ENCODE data around the gene KISS1. TPM values are rescaled to one million over a fixed set of nuclear protein-coding genes. Genes with fewer than 3 reads are reported as not detected.

The KISS1 gene
- total and polyA plus RNA-seq, 2 experiments from 2014 or later: 2.0 to 12.9 TPM

DNA sequence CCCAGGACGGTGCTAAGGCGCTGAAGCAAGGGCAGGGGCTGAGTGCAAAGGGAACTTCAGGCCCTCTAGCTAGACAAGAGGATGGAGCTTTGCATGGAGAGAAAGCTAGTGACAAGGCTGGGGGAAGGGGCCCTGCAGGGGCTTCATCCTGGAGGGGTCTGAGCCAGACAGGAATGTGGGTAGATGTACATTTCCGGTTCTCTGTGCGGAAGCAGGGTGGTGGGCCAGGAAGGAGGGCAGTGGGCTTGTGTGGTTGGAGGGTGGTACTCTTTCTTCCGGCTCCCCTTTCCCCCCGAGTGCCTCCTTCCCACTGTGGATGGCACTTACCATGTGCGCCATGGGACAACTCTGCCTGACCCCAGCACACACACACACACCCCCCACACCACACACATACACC, 1.5 kb downstream of the KISS1 start:
- H3K9me3 ChIP-seq (ENCODE audit: low read depth): no peaks in the 10 kb centered on the region
- no peaks in the 10 kb centered on the region for H3K27me3 ChIP-seq
- TF ChIP-seq EZH2 (IDR thresholded peaks at IDR 0.05; ENCODE audit: borderline replicate concordance) (no peak), EZH2phosphoT487 (IDR thresholded peaks at IDR 0.05; ENCODE audit: low read depth, severe bottlenecking, unreplicated experiment) (no peak)
- TF ChIP-seq, protein P1, sequence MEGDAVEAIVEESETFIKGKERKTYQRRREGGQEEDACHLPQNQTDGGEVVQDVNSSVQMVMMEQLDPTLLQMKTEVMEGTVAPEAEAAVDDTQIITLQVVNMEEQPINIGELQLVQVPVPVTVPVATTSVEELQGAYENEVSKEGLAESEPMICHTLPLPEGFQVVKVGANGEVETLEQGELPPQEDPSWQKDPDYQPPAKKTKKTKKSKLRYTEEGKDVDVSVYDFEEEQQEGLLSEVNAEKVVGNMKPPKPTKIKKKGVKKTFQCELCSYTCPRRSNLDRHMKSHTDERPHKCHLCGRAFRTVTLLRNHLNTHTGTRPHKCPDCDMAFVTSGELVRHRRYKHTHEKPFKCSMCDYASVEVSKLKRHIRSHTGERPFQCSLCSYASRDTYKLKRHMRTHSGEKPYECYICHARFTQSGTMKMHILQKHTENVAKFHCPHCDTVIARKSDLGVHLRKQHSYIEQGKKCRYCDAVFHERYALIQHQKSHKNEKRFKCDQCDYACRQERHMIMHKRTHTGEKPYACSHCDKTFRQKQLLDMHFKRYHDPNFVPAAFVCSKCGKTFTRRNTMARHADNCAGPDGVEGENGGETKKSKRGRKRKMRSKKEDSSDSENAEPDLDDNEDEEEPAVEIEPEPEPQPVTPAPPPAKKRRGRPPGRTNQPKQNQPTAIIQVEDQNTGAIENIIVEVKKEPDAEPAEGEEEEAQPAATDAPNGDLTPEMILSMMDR (IDR thresholded peaks at IDR 0.05; ENCODE audit: poor library complexity): no peak
- WGBS (ENCODE audit: low lambda C conversion rate, missing lambda C conversion rate): 89% methylated on average over 5 of the region's 7 CpGs
- no peak overlapping the region for H3K4me2 ChIP-seq
- no peak overlapping the region for H2AFZ ChIP-seq
- no peaks in the 10 kb centered on the region for H4K20me1 ChIP-seq (ENCODE audit: insufficient read depth, poor library complexity, severe bottlenecking)
- no peak overlapping the region for H3K27ac ChIP-seq
- DNase-seq (ENCODE audit: low spot score): no peak
- no peaks in the 10 kb centered on the region for H3K79me2 ChIP-seq
- H3K4me1 ChIP-seq (ENCODE audit: insufficient read depth): peaks cover 23% of the 10 kb centered on the region
- no peaks in the 10 kb centered on the region for H3K9me2 ChIP-seq (replicated peaks; ENCODE audit: insufficient read depth)
- H3K4me3 ChIP-seq: no peak overlapping the region
- H3K36me3 ChIP-seq (replicated peaks; ENCODE audit: insufficient read depth, low read depth): no peaks in the 10 kb centered on the region

DNA sequence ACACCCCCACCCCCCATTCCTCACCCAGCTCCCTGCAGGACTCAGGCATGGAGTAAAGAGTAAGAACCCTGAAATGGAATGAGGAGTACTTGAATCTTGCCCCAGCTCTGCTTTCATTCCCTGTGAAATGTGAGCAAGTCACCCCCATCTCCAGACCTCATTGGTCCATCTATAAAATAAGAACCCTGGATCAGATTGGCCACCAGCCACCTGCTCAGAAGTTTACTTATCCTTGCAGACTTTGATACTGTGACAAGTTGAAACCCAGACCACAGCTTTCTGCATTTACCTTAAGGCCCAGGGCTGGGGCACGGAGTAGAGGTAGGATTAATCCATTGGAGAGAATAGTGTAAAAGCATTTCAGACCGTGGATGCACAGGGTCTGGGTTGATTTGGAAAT, 2.2 kb downstream of the KISS1 start:
- H2AFZ ChIP-seq: no peak overlapping the region

DNA sequence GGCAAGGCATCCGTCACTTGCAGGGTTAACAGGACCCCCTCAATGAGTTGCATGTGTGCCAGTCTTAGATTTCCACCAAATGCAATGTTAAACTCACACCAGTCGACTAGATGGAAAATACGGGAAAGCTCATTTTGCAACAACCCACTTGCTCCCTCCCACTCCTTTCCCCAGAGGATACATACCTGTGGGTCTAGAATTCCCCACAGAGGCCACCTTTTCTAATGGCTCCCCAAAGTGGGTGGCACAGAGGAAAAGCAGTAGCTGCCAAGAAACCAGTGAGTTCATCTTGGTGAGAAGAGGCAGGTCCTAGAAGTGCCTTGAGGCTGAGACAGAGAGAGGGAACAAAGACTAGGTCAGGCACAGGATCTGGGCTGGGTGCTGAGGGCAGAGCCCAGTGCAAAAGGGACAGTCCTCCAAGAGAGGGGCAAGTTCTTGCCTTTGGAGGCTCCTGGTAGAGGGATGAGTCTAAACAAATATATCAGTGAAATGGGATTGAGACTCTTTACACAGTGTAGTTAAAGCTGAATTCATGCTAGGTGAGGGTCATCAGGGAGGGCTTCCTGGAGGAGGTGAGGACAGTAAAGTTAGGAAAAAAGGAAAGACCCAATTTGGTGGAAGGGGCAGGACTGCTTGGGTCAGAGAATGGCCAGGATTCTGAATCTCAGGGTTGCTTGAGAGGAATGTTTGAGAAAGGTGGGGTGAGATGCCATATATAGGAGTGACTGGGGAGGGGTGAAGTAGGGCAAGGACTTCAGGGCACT, 3.5 kb downstream of the KISS1 start:
- no peak for DNase-seq (ENCODE audit: low spot score)
- H3K27ac ChIP-seq: no peak overlapping the region

More for the DNA sequence above, 2.2 kb downstream of the KISS1 start:
- H4K20me1 ChIP-seq (ENCODE audit: insufficient read depth, poor library complexity, severe bottlenecking): no peaks in the 10 kb centered on the region
- no peaks in the 10 kb centered on the region for H3K79me2 ChIP-seq
- no peaks in the 10 kb centered on the region for H3K27me3 ChIP-seq
- 79% methylated on average over 2 of the region's 2 CpGs for WGBS (ENCODE audit: low lambda C conversion rate, missing lambda C conversion rate)
- TF ChIP-seq, protein P1 (IDR thresholded peaks at IDR 0.05; ENCODE audit: poor library complexity): no peak
- TF ChIP-seq EZH2 (IDR thresholded peaks at IDR 0.05; ENCODE audit: borderline replicate concordance) (no peak), EZH2phosphoT487 (IDR thresholded peaks at IDR 0.05; ENCODE audit: low read depth, severe bottlenecking, unreplicated experiment) (no peak)
- H3K36me3 ChIP-seq (replicated peaks; ENCODE audit: insufficient read depth, low read depth): no peaks in the 10 kb centered on the region
- H3K4me1 ChIP-seq (ENCODE audit: insufficient read depth): peaks cover 17% of the 10 kb centered on the region
- no peaks in the 10 kb centered on the region for H3K9me2 ChIP-seq (replicated peaks; ENCODE audit: insufficient read depth)
- no peak for DNase-seq (ENCODE audit: low spot score)
- no peak overlapping the region for H3K4me3 ChIP-seq
- no peaks in the 10 kb centered on the region for H3K9me3 ChIP-seq (ENCODE audit: low read depth)
- H3K27ac ChIP-seq: no peak overlapping the region
- H3K4me2 ChIP-seq: no peak overlapping the region

More for the DNA sequence above, 3.5 kb downstream of the KISS1 start:
- Histone ChIP-seq H3K9me2 (replicated peaks; ENCODE audit: insufficient read depth) (no peaks in the 10 kb centered on the region), H4K20me1 (ENCODE audit: insufficient read depth, poor library complexity, severe bottlenecking) (no peaks in the 10 kb centered on the region), H3K9me3 (ENCODE audit: low read depth) (no peaks in the 10 kb centered on the region), H3K4me2 (no peak overlapping the region), H3K4me1 (ENCODE audit: insufficient read depth) (peaks cover 14% of the 10 kb centered on the region), H3K27me3 (peaks cover 8% of the 10 kb centered on the region), H3K36me3 (replicated peaks; ENCODE audit: insufficient read depth, low read depth) (no peaks in the 10 kb centered on the region), H3K79me2 (no peaks in the 10 kb centered on the region), H3K4me3 (no peak overlapping the region), H2AFZ (no peak overlapping the region)
- WGBS (ENCODE audit: low lambda C conversion rate, missing lambda C conversion rate): 69% methylated on average over 3 of the region's 3 CpGs
- no peak for TF ChIP-seq EZH2 (IDR thresholded peaks at IDR 0.05; ENCODE audit: borderline replicate concordance)
- TF ChIP-seq, protein P1 (IDR thresholded peaks at IDR 0.05; ENCODE audit: poor library complexity): no peak
- no peak for TF ChIP-seq EZH2phosphoT487 (IDR thresholded peaks at IDR 0.05; ENCODE audit: low read depth, severe bottlenecking, unreplicated experiment)

Measured in hepatocyte (in vitro differentiated cells).